Mesenchymal stem cell (in vitro differentiated cells and primary cell): ENCODE measurements around the gene COASY.
A peak's percentile ranks its signal among the peaks of the same experiment; 100 is the strongest.

Experiments used
- DNase-seq: peaks from one replicate; pipeline ENCODE4 v3.0.0-alpha.2; 2013
- H2AFZ ChIP-seq: one replicate; pipeline ENCODE4 v1.6.1; 2013; ENCODE audit warnings: low read depth, mild to moderate bottlenecking, control low read depth, inconsistent platforms, low read length, moderate library complexity
- H2AK5ac ChIP-seq: 2 replicates; pipeline ENCODE4 v1.6.1; 2013; ENCODE audit warnings: low read length, moderate library complexity, mild to moderate bottlenecking, inconsistent platforms; ENCODE audit not compliant: severe bottlenecking
- H2BK120ac ChIP-seq: one replicate; pipeline ENCODE4 v1.6.1; 2013; ENCODE audit warnings: low read depth, mild to moderate bottlenecking, inconsistent platforms, low read length, moderate library complexity
- H2BK12ac ChIP-seq, 2 experiments: one replicate each; pipeline ENCODE4 v1.6.1; 2013; ENCODE audit warnings: inconsistent platforms in 2 of 2, low read length in 2 of 2, mild to moderate bottlenecking in 2 of 2, moderate library complexity in 2 of 2, control low read depth in 1 of 2
- H2BK15ac ChIP-seq: one replicate; pipeline ENCODE4 v1.6.1; 2013; ENCODE audit warnings: mild to moderate bottlenecking, low read depth, inconsistent platforms; ENCODE audit not compliant: poor library complexity, severe bottlenecking
- H2BK5ac ChIP-seq: 2 replicates; pipeline ENCODE4 v1.6.1; 2013; ENCODE audit warnings: low read depth, mild to moderate bottlenecking, low read length, control low read depth, inconsistent platforms; ENCODE audit not compliant: poor library complexity, severe bottlenecking
- H3K14ac ChIP-seq, 2 experiments: one replicate each; pipeline ENCODE4 v1.6.1; 2013; ENCODE audit warnings: inconsistent platforms in 2 of 2, low read length in 2 of 2, control low read depth in 1 of 2, mild to moderate bottlenecking in 1 of 2, moderate library complexity in 1 of 2
- H3K18ac ChIP-seq, 2 experiments: one replicate each; pipeline ENCODE4 v1.6.1; 2013; ENCODE audit warnings: inconsistent platforms in 2 of 2, low read length in 2 of 2, control low read depth in 1 of 2, low read depth in 1 of 2, mild to moderate bottlenecking in 1 of 2
- H3K23ac ChIP-seq, 2 experiments: one replicate each; pipeline ENCODE4 v1.6.1; 2013; ENCODE audit warnings: inconsistent platforms in 2 of 2, low read length in 2 of 2, mild to moderate bottlenecking in 2 of 2, moderate library complexity in 2 of 2, control low read depth in 1 of 2
- H3K27ac ChIP-seq: 2 replicates; pipeline ENCODE4 v1.5.1; 2013; ENCODE audit warnings: mild to moderate bottlenecking, moderate library complexity, low read length, control low read depth, inconsistent platforms; ENCODE audit not compliant: poor library complexity, severe bottlenecking
- H3K27me3 ChIP-seq, 2 experiments: 2 replicates each; pipeline versions ENCODE4 v1.6.1 to v1.7.0; 2013; ENCODE audit warnings: low read length in 2 of 2, mild to moderate bottlenecking in 2 of 2, moderate library complexity in 2 of 2, control low read depth in 1 of 2, inconsistent platforms in 1 of 2; ENCODE audit not compliant: control insufficient read depth in 1 of 2, insufficient read depth in 1 of 2
- H3K36me3 ChIP-seq, 2 experiments: 2 replicates each; pipeline versions ENCODE4 v1.6.1 to v1.7.0; 2013; ENCODE audit warnings: low read length in 2 of 2, control low read depth in 1 of 2, inconsistent platforms in 1 of 2, low read depth in 1 of 2, mild to moderate bottlenecking in 1 of 2; ENCODE audit not compliant: insufficient read depth in 2 of 2, control insufficient read depth in 1 of 2
- H3K4ac ChIP-seq, 2 experiments: one replicate each; pipeline ENCODE4 v1.6.1; 2013; ENCODE audit warnings: inconsistent platforms in 2 of 2, low read length in 2 of 2, mild to moderate bottlenecking in 2 of 2, moderate library complexity in 2 of 2, control low read depth in 1 of 2, low read depth in 1 of 2
- H3K4me1 ChIP-seq: 2 replicates; pipeline ENCODE4 v1.6.1; 2013; ENCODE audit warnings: low read depth, low read length, control low read depth; ENCODE audit not compliant: control insufficient read depth, insufficient read depth
- H3K4me2 ChIP-seq: 2 replicates; pipeline ENCODE4 v1.6.1; 2013; ENCODE audit warnings: low read length, mild to moderate bottlenecking, inconsistent platforms; ENCODE audit not compliant: poor library complexity, severe bottlenecking
- H3K4me3 ChIP-seq, 2 experiments: 2 replicates each; pipeline versions ENCODE4 v1.5.1 to v1.7.0; 2013; ENCODE audit warnings: low read length in 2 of 2, mild to moderate bottlenecking in 2 of 2, control low read depth in 1 of 2, low read depth in 1 of 2; ENCODE audit not compliant: insufficient read depth in 1 of 2
- H3K79me1 ChIP-seq: replicated peaks from 2 replicates; pipeline ENCODE4 v1.6.1; 2013; ENCODE audit warnings: mild to moderate bottlenecking, control low read depth, low read length, inconsistent platforms; ENCODE audit not compliant: poor library complexity, severe bottlenecking
- H3K9ac ChIP-seq: 2 replicates; pipeline ENCODE4 v1.7.0; 2013; ENCODE audit warnings: mild to moderate bottlenecking, low read length, moderate library complexity
- H3K9me3 ChIP-seq: 2 replicates; pipeline ENCODE4 v1.7.0; 2013; ENCODE audit warnings: mild to moderate bottlenecking, low read length; ENCODE audit not compliant: control insufficient read depth
- H4K8ac ChIP-seq: one replicate; pipeline ENCODE4 v1.6.1; 2013; ENCODE audit warnings: inconsistent platforms, mild to moderate bottlenecking, low read length, moderate library complexity
- H4K91ac ChIP-seq: one replicate; pipeline ENCODE4 v1.6.1; 2013; ENCODE audit warnings: mild to moderate bottlenecking, low read length, inconsistent platforms
- WGBS: methylation state at CpG from one replicate; pipeline ENCODE4 v1.1.7; 2013; ENCODE audit warnings: mixed read lengths; 5-methylcytosine and 5-hydroxymethylcytosine counted together

COASY gene

GRCh38 chr17:42566883-42567573 lies 5.1 kb downstream of the COASY start, which contains the start of gene MLX:
MLX (plus strand) TSS chr17:42567100; CDS start chr17:42567125, 25 bp downstream.
- Histone ChIP-seq H3K36me3 (peaks cover 70 to 71% of the 10 kb centered on the region in 2 experiments), H3K18ac (peak within 1 kb of the TSS; percentile 88 to 98), H3K14ac (peak within 1 kb of the TSS; percentile 81 to 93), H4K91ac (peak within 1 kb of the TSS; percentile 98), H3K4me1 (peaks cover 45% of the 10 kb centered on the region), H3K27me3 (no peaks in the 10 kb centered on the region), H3K79me1 (peaks cover 36% of the 10 kb centered on the region), H2BK12ac (peak within 1 kb of the TSS; percentile 32 to 80), H3K4me2 (peak within 1 kb of the TSS; percentile 86), H3K4ac (peak within 1 kb of the TSS; percentile 99 to 100), H3K23ac (peak within 1 kb of the TSS; percentile 20 to 94), H3K27ac (peak within 1 kb of the TSS; percentile 86), H2BK120ac (peak within 1 kb of the TSS; percentile 88), H2BK15ac (peak within 1 kb of the TSS; percentile 44), H3K9ac (peak within 1 kb of the TSS; percentile 91), H2AK5ac (peak within 1 kb of the TSS; percentile 66), H4K8ac (peak within 1 kb of the TSS; percentile 94), H2BK5ac (peak within 1 kb of the TSS; percentile 82), H3K4me3 (peak within 1 kb of the TSS; percentile 93 to 95), H3K9me3 (no peaks in the 10 kb centered on the region), H2AFZ (peak within 1 kb of the TSS; percentile 74)
- peak; percentile 89 for DNase-seq
- under 1% methylated on average over 65 of the region's 72 CpGs for WGBS

DNA sequence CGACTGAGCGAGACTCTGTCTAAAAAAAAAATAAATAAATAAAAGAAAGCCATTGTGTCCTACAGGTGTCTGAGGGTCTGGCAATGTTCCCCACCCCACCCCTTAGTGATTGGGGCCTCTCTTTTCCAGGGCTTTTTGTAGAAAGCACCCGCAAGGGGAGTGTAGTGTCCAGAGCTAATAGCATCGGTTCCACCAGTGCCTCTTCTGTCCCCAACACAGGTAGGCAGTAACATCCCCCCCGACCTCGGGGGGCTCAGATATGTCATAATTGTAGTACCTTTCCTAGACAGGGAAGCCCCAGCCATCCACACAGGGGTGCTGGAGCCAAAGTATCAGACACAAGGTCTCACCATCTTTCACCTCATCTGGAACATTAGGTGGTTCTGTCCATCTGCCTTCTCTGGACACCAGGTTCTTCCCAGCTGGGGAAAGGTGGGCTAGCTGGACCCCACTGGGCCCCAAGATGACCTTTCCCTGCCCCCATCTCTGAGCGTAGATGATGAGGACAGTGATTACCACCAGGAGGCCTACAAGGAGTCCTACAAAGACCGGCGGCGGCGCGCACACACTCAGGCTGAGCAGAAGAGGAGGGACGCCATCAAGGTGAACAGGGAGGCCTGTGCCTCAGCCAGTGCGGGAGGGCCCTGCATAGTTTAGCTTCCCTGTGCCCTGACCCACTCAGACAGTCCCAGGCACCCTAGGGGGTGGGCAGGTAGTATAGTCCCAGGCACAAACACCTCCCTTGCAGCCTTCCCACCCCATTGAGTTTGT lies 6.6 kb downstream of the COASY start:
- H3K4ac ChIP-seq, result peak overlapping the region in 1 of 2 experiments; percentile 13
- H3K27me3 ChIP-seq, result no peaks in the 10 kb centered on the region
- H3K4me1 ChIP-seq, result peaks cover 36% of the 10 kb centered on the region
- peaks cover 42% of the 10 kb centered on the region for H3K79me1 ChIP-seq
- peak overlapping the region in 1 of 2 experiments; percentile 54 for H3K23ac ChIP-seq
- H2BK15ac ChIP-seq, result no peak overlapping the region
- H2BK12ac ChIP-seq, result no peak overlapping the region
- no peak overlapping the region for H2BK120ac ChIP-seq
- no peak overlapping the region for H2AFZ ChIP-seq
- H3K18ac ChIP-seq, result no peak overlapping the region
- 88% methylated on average over 12 of the region's 14 CpGs for WGBS
- H4K91ac ChIP-seq, result no peak overlapping the region
- H3K14ac ChIP-seq, result no peak overlapping the region
- peak overlapping the region; percentile 3 for H3K9ac ChIP-seq
- H2AK5ac ChIP-seq, result no peak overlapping the region
- H4K8ac ChIP-seq, result no peak overlapping the region
- H3K4me3 ChIP-seq, result no peak overlapping the region
- peak overlapping the region; percentile 23 for H3K4me2 ChIP-seq
- H3K27ac ChIP-seq, result no peak overlapping the region
- no peak for DNase-seq
- H3K9me3 ChIP-seq, result no peaks in the 10 kb centered on the region
- H3K36me3 ChIP-seq, result peaks cover 76 to 82% of the 10 kb centered on the region in 2 experiments
- H2BK5ac ChIP-seq, result no peak overlapping the region

DNA sequence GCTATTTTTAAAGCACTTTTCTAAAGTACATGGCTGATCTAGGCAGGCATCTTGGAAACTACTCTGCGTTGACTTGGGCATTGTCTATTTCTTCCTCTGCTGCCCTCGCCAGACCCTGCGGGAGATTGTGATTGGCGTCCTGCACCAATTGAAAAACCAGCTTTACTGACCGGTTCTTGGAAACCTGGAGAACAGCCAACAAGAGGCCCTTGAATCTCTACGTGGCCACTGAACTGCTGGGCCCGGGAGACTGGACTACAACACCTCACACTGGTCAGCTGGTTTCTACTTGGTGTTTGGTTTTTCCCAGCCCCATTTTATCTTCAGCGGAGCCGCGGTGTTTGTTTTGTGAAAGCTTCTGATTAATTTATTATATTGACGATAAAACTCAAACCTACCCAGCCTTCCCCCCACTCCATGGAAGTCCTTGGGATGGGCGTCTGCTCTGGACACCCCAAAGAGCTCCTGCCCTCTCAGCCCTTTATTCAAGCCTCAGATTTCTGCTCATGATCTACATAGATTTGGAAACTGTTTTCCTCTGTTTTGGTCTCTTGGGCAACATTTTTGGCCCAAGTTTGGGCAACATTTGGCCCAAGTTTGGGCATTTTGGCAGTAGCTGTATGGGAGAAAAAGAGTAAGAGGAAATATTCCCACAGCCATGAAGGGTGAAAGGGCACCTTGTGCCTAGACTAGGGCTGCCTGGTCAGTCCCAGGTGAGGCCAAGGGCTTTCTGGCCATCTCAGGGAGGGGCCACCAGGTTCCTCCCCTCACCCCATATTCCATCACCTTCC lies 9.7 kb downstream of the COASY start:
- no peak overlapping the region for H3K4ac ChIP-seq
- no peak for DNase-seq

More for the DNA sequence above, 9.7 kb downstream of the COASY start:
- Histone ChIP-seq H3K27ac (no peak overlapping the region), H2BK15ac (no peak overlapping the region), H3K9ac (peak overlapping the region; percentile 35), H3K23ac (no peak overlapping the region), H2AFZ (no peak overlapping the region), H2AK5ac (no peak overlapping the region), H3K27me3 (no peaks in the 10 kb centered on the region), H3K9me3 (no peaks in the 10 kb centered on the region), H3K14ac (no peak overlapping the region), H2BK12ac (no peak overlapping the region), H3K36me3 (peaks cover 57 to 71% of the 10 kb centered on the region in 2 experiments), H2BK5ac (no peak overlapping the region), H3K4me2 (no peak overlapping the region), H4K8ac (no peak overlapping the region), H3K79me1 (peaks cover 26% of the 10 kb centered on the region), H3K18ac (no peak overlapping the region), H3K4me1 (peaks cover 12% of the 10 kb centered on the region), H2BK120ac (no peak overlapping the region), H4K91ac (no peak overlapping the region), H3K4me3 (no peak overlapping the region)
- 83% methylated on average over 9 of the region's 12 CpGs for WGBS
